IPS DF 4.7 (cell line): Measurements from ENCODE around the gene AFAP1L2.

Experiments
- DNase-seq: peaks from one replicate; pipeline ENCODE4 v3.0.0-alpha.2; 2013; ENCODE audit warnings: low spot score; ENCODE audit errors: extremely low read depth

Gene AFAP1L2

DNA sequence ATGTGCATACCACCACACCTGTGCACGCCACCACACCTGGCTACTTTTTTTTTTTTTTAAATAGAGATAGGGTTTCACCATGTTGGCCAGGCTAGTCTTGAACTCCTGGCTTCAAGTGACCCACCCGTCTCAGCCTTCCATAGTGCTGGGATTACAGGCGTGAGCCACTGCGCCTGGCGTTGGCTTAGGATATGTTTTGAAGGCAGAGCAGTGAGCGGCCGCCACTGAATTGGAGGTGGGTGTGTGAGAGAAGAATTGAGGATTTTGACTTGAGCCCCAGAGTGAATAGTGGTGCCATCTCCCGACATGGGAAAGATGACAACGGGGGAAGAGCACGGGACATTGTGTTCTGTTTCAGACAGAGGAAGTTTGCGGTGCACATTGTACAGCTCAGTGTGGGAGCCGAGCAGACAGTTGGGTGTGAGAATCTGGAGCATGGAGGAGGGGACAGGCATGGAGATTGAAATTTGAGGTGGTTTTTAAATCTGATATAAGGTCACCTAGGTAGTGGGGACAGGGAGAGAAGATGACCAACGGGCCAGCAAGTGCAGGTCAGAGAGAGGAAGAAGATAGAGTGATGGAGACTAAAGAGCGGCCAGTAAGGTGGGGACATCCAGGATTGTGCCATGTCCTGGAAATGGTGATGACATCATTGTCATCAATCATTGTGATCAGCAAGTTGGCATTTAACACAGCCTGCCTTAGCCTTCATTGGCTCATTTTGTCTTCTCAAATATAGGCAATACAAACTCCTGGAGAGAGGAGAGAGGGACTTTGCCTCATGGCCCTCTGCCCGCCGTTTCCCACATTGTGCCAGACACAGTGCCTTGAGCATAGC is 129.5 kb downstream of the AFAP1L2 start:
- DNase-seq = no peak

DNA sequence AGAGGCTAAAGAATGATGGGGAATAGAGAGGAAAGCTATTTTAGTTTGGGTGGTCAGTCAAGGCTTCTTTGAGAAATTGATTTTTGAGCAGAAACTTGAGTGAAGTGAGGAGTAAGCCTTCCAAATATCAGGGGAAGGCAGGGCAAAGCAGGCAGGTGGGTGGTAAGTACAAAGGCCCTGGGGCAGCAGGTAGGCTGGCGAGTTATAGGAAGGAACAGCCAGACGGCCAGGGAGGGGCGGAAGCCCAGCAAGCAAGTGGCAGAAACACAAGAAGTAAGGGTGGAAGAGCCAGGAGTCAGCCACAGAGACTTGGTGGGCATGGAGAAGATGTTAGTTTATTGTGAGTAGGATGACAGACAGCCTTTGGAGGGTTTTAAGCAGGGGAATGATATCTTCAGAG is 130.4 kb downstream of the AFAP1L2 start:
- no peak for DNase-seq

DNA sequence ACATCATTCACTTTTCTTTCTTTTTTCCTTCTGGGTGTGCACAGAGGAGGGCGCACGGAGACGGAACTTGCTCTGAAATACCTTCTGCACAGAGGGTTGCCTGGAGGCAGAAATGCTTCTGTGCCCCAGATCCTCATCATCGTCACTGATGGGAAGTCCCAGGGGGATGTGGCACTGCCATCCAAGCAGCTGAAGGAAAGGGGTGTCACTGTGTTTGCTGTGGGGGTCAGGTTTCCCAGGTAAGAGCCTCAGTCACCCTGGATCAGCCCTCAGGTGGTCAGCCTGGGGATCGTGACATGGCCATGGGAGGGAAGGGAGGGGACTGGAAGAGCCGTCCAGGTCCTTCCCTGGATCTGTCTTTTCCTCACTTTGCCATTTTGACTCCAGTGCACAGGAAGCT is 131.6 kb downstream of the AFAP1L2 start:
- no peak for DNase-seq

DNA sequence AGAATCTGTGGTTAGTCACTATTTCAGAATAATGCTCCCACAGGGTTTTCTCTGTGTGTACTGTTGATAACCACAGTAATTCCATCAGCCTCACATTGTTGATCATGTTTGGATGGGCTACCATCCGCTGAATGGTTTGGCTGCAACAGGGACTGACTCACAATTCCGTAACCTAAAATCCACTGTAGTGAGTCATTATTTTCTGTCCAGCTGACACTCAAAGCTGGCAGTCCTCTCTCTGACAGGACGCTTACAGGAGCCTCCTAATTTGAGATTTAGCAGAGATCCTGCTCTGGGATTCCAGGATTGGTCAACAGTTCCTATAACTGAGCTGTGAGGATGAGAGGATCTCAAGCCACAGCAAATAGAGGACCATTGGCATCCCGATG is 132.5 kb downstream of the AFAP1L2 start:
- DNase-seq = no peak

DNA sequence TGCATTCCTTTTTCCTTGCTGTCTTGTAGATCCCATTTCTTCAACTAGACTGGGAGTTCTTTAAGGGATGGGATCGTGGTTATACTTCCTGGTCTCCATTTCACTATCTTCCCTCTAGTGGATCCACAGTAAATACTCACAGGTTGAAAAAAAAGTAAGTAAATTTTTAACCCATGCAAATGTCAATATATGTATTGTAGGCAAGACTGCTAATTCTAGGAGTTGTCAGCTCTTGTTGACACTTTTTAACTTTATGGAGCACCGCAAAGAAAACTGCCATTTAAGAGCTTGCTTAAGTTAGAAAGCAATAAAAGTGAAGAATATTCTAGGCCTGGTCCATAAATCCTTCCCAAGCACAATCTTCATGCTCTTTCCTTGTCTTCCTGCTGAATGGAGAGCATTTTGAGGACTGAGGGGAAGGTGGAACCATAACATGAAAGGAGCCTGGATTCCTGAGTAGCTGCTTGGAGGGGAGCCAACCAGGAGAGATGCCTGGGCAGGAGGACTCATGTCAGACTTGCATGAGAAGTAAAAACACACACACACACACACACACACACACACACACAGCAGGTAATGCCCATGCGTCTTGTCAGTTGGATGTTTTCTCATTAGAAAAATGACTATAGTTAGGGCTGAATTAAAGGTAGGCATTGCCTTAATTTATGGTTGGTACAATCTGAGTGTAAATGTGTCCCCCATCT is 133.1 kb downstream of the AFAP1L2 start:
- no peak for DNase-seq

DNA sequence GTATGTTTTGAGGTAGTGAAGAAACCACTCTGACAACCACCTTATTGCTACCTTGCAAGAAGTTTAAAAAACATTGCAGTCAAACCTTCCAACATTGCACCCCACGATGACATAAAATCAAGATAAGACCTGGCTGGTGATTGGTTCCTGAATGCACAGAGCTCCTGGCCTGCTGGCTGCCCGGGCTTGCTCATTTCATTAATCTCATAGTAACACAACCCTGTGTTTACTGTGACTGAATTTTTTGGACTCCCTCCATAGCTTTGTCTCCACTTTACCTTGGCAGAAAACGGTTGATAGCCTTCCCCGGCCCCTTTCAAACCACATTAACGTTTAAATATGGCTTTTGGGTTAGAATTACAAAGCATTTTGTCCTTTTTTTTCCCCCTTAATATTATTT is 137.8 kb downstream of the AFAP1L2 start:
- no peak for DNase-seq

DNA sequence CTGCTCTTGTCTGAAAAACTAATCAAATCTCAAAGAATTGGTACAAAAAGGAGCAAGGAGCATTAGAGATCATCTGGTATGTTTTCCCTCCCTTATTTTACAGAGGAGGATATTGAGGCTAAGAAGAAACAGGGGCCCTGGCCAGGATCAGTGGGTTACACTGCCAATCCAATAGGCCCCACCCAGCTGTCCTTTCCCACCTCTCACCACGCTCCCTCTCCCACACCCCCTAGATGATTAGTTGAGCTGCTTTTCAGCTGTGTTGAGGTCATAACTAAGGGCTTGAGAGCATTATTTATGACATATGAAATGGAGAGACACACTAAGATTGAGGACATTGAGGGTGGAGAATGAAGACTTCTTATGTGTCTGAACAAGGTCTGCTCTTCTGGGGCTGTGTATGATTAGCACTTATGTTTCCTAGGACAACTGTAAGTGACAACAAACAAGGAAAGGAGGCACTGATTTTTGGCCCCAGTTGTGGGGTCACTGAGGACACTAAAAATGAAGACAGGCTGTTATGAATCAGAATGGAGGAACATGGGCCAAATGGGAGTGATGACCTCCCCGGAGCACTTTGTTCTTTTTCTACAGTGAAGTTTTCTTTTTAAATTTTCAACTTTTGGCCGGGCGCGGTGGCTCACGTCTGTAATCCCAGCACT is 138.8 kb downstream of the AFAP1L2 start:
- no peak for DNase-seq

DNA sequence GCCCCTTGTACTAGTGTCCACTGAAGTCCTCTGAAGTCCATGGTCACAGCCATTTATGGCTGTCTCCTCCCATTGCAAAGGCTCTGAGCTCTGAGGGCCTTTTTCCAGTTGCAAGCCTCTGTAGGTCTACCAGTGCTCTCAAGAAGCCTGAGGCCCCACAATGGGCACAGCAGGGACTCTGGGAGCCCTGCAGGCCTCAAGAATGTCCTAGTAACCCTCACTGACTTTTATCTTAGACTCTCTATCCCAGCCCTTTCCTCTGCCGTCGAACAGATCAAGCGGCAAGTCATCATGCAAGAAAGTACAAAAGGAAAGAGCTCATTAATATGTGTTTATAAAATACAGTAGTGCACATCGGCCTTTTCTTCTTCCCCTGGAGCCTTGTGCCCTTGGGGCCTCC is 141.8 kb downstream of the AFAP1L2 start:
- DNase-seq = no peak

DNA sequence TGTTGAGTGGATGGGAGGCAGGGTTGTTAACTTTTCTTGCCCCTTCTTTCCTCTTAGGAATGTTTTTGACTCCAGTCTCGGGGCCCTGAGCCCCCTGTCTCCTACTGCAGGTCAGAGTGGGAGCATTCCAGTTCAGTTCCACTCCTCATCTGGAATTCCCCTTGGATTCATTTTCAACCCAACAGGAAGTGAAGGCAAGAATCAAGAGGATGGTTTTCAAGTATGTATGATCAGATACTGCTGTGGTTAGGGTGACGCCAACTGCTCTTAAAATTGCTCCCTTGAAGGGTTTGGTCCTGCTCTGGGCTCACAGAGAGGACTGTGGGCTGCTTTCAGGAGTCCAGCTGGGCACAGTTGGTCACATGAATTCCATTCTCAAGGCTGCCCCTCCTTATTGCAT is 143.2 kb downstream of the AFAP1L2 start:
- no peak for DNase-seq

DNA sequence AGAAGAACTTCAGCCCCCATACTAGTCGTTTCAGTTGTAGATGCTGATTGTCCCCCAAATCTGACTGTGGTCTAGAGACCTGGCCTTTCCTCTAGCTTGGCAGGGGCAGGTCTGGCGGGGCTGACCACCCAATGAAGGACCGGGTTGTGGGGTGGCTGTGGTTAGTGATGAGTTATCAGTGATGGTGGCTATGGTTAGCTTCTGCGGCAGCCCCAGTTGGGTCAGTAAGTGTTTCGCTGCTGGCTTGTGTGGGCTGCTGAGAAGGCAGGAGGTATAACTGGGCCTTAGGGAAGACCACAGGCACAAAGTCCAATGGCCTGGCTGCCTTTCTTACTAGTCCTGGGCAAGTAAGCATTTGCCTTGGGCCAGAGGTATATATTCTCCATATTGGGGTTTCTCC is 143.9 kb downstream of the AFAP1L2 start:
- DNase-seq = no peak

DNA sequence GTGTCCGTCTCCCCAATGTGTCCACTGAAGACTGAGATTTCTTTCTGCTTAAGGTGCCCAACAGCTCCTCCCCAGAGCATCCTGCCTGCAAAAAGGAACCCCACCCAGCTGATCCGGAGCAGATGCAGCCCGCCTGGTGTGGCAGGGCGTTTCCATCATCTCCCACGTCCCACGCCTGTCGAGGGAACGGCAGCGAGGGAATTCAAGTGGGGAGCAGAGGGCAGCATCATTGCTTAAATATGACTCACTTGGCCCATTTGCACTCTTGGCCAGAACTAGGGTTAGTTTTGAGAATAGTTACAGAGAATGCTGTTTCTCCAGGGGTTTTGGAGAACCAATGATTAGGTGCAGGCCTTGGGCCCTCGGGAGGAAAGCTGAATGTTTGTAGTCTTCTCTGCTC is 144.5 kb downstream of the AFAP1L2 start:
- no peak for DNase-seq

DNA sequence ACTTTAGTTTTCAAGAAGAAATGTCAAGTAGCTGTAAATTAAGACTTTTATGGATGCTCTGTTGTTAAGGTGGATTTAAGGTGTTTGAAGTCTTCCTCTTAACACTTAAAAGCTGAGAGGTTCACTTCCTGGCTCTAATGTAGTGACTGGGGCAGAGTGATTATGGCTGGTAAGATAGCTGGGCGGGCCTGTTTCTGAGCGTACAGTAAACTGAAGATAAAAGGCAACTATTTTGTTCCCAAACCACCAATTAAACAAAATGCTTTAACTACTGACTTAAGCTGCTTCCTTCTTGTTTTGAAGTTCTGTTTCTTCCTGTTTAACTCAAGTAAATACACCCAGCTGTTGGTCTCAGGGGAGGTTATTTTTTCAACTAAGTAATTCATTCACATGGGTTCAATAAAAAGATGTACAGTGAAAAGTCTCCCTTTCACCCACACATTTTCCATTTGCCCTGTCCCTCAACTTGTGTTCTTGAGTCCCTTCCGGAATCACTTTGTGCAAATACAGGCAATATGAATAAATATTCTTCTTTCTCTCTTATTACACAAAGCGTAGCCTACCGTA is 145.9 kb downstream of the AFAP1L2 start:
- DNase-seq = no peak

DNA sequence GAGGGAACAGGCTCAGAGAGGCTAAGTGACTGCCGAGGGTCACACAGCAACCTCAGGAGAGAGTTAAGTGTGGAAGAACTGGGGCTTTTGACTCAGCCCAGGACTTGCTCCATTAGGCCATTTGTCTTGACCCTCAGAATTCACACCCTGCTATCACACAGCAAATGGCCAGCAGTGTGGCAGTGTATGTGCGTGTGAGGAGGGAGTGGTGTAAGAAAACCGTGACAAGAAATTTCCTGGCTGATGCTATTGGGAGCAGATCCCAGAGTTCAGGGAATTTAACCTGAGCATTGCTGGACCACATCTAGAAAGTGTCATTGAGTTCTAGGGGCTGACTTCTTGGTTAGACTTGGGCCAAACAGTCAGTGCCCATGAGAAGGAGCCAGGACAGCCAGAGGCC is 146.8 kb downstream of the AFAP1L2 start:
- no peak for DNase-seq

DNA sequence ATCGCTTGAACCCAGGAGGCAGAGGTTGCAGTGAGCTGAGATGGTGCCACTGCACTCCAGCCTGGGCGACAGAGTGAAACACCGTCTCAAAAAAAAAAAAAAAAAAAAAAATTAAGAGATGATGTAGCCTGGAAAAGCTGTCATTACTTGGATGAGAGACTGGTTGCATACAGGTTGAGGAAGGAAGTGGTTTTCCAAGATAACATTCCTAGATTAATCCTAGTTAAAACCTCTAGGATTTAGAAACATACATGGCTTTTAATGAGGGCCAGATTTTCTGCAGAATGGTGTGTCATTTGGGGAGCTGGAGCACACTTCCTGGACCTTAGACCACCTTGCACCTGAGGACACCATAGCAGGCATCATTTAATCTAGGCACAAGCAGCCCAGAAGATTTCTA is 147.5 kb downstream of the AFAP1L2 start:
- no peak for DNase-seq

DNA sequence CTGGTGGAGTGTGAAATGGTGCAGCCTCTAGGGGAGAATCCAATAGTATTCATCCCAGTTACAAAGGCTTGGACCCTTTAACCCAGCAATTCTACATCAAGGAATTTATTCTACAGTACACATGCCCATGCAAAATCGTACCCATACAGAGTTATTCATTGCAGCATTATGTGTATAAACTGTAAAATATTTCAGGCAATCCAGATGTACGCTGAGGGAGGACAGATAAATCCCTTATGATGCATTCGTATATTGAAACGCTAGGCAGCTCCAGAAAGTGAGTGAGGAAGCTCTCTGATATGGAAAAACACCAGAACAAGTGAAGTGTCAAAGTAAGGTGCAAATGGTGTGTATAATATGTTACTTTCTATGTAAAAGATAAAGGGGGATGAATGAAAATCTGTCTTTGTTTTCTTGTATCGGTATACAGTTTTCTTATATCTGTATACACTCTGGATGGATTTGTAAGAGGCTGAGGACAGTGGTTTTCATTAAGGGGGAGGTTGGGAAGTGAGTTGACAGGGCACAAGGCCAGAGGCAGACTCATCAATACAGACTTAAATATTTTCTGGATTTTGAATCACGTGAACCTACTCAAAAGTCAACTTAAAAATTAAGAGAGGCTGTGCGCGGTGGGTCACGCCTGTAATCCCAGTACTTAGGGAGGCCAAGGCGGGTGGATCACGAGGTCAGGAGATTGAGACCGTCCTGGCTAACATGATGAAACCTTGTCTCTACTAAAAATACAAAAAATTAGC is 148.1 kb downstream of the AFAP1L2 start:
- no peak for DNase-seq

DNA sequence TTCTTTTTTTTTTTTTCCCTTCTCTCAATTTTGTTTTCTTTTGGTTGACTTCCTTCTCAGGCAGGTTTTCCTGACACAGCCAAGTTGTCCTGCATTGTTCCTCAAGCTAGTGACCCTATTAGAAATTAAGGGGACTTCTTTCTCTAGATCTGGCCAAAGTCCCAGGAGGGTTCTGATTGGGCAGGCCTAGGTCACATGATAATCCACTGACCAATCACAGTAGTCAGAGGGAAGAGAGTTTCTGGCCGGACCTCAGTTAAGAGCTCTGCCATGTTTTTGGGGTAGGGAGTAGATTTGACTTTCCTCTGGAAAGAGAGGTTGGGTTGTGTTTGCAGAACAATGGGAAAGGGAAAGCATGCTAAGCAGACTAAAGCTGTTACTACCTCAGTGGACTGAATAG is 149.1 kb downstream of the AFAP1L2 start:
- no peak for DNase-seq

DNA sequence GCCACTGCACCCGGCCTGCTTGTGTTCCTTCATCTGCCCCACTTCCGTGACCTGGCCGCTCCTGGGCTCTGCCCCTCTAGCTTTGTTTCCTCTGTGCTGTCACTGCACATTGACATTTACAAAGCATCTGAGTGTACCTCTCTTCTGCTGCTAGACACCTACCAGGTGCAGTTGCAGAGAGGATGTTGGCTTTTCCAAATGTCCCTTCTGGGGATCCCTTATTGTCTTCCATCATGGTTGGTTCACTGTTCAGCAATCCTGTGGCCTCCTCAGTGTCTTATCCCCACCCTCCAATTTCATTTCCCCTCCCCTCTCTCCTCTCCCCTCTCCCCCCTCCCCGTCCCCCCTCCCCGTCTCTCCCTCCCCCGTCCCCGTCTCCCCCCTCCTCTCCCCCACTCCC is 151.4 kb downstream of the AFAP1L2 start:
- DNase-seq = no peak

DNA sequence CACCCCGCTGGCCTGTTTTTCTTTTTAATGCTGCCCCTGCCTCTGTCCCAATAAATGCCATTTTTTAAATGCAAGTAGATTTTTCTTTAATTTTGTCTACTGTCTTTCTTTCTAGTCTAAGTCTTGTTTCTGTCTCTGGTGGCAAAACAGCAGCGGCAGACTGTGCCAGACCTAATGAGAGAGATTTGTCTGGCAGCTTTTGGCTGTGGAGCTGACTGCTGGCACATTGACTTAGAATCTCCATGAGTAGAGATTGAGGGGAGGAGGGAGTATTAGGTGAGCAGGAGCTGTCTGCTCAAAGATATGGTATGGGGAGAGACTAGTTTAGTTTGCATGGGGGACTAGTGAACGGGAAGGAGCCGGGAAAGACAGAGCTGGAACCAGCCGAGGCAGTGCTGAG is 152.2 kb downstream of the AFAP1L2 start:
- no peak for DNase-seq

DNA sequence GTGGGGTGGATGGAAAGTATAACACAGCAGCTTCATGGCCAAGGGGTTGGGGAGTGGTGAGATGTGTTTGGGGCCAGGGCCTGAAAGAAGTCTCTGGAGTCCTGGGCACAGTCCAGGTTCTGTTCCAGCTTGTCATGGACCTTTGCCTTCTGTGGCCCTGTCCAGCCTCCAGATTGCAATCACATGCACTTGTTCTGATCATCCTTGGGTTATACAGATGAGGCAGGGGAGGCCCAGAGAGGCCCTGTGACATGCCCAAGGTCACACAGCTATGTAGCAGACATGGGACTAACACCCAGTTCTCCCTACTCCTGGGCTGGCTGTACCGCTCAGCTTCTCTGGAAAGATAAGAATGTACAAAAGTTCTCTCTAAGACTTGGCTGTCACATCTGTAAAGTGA is 153.6 kb downstream of the AFAP1L2 start:
- DNase-seq = no peak

DNA sequence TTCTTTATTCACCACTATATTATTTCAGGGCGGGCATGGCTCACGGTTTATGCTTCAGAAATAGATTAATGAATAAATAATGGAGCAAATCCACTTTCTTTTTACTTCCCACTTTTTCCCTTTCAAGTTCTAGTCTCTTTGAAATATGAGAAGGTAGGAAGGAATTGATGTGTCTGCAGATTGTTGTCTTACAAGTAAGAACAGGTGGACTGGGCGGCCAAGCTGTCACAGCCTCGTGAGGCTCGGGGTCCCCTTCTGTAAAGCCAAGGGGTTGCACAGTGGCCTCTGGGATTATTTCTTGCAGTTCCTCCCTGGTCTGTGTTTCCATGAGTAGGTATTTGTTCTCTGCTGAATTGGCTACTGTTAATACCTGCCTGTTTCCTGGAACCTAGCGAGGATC is 154.1 kb downstream of the AFAP1L2 start:
- DNase-seq = no peak

DNA sequence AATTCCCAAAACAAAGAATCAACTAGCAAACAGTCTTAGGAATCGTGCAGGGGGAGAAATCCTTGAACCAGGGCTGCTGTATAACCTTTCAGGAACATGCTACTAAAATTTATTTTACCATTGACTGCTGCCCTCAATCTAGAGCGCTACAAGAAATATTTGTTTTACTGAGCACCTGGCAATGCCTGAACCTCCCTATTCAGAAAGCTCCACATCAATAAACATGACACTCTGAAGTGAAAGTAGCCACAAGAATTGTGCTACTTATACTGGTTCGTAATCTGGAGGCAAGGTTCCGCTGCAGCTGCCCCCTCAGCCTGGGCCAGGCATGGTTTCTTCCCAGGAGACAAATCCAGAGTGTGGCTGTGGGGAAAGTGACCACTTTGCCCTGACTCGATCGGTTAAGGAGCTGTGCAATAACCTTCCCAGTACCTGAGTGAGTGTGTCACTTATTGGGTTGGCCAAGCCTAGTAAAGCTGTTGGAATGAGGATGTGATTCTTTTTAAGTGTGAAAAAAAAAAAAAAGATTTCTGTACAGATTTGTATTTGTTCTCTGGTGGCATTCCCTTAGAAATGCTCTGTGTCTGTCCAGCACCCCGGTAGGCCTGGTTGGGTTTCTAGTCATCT is 157.5 kb downstream of the AFAP1L2 start:
- no peak for DNase-seq
